Measurements from ENCODE around the gene E2F2.

- TF ChIP-seq EZH2phosphoT487 (IDR thresholded peaks at IDR 0.05; ENCODE audit: unreplicated experiment) (no peak), REST (IDR thresholded peaks at IDR 0.05; ENCODE audit: unreplicated experiment) (no peak), EZH2 (IDR thresholded peaks at IDR 0.05; ENCODE audit: low read depth, unreplicated experiment) (no peak), ZNF331 (CRISPR knock-in tag; IDR thresholded peaks at IDR 0.05; ENCODE audit: low read depth) (no peak), POLR2AphosphoS5 (IDR thresholded peaks at IDR 0.05; ENCODE audit: low read depth) (no peak), CREB1 (CRISPR knock-in tag; IDR thresholded peaks at IDR 0.05; ENCODE audit: low read depth) (no peak), ZNF462 (CRISPR knock-in tag; IDR thresholded peaks at IDR 0.05) (no peak), JUNB (IDR thresholded peaks at IDR 0.05; ENCODE audit: unreplicated experiment) (no peak), STAT1 (IDR thresholded peaks at IDR 0.05; ENCODE audit: unreplicated experiment) (no peak)
- TF ChIP-seq, protein P1, sequence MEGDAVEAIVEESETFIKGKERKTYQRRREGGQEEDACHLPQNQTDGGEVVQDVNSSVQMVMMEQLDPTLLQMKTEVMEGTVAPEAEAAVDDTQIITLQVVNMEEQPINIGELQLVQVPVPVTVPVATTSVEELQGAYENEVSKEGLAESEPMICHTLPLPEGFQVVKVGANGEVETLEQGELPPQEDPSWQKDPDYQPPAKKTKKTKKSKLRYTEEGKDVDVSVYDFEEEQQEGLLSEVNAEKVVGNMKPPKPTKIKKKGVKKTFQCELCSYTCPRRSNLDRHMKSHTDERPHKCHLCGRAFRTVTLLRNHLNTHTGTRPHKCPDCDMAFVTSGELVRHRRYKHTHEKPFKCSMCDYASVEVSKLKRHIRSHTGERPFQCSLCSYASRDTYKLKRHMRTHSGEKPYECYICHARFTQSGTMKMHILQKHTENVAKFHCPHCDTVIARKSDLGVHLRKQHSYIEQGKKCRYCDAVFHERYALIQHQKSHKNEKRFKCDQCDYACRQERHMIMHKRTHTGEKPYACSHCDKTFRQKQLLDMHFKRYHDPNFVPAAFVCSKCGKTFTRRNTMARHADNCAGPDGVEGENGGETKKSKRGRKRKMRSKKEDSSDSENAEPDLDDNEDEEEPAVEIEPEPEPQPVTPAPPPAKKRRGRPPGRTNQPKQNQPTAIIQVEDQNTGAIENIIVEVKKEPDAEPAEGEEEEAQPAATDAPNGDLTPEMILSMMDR (conservative IDR thresholded peaks at IDR 0.05; ENCODE audit: low read depth in 2 of 2): no peak
Observed at GRCh38 chr1:23559985-23560741, 29.1 kb upstream of the E2F2 start.

Data from GM23338 (cell line).